NCI-H774 (cell line): ENCODE data around the gene MST1.

Experiments
- DNase-seq: peaks from one replicate; lab custom pipeline; 2025; lab: John Stamatoyannopoulos, UW

The MST1 gene

GRCh38 chr3:49655731-49656285 is 33.5 kb downstream of the MST1 start:
- DNase-seq: no peak

- DNase-seq: peak; percentile 51
Observed at GRCh38 chr3:49654955-49655556, 34.2 kb downstream of the MST1 start.

GRCh38 chr3:49654176-49654825 is 35.0 kb downstream of the MST1 start:
- no peak for DNase-seq

DNA sequence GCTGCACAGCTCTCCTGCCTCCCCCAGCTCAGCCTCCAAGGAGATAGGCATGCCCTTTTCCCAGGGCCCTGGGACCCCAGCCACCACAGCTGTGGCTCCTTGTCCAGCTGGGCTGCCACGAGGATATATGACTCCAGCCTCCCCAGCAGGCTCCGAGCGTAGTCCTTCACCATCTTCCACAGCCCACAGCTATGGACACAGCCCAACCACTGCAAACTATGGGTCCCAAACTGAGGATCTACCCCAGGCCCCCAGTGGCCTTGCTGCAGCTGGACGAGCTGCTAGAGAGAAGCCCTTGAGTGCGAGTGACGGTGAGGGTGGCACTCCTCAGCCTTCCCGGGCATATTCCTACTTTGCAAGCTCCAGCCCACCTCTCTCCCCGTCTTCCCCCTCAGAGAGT is 35.7 kb downstream of the MST1 start:
- DNase-seq: no peak

GRCh38 chr3:49652903-49653415 is 36.3 kb downstream of the MST1 start:
- DNase-seq: no peak

DNA sequence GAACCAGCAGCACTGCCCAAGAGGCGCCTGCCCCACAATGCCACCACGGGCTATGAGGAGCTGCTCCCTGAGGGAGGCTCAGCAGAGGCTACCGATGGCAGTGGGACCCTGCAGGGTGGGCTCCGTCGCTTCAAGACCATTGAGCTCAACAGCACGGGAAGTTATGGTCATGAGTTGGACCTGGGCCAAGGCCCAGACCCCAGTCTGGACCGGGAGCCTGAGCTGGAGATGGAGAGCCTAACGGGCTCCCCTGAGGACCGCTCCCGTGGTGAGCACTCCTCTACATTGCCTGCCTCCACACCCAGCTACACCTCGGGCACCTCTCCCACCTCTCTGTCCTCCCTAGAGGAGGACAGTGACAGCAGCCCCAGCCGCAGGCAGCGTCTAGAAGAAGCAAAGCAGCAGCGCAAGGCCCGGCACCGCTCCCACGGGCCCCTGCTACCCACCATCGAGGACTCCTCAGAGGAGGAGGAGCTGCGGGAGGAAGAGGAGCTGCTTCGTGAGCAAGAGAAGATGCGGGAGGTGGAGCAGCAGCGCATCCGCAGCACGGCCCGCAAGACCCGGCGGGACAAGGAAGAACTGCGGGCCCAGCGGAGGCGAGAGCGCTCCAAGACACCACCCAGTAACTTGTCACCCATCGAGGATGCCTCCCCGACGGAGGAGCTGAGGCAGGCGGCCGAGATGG is 36.9 kb downstream of the MST1 start:
- no peak for DNase-seq

DNA sequence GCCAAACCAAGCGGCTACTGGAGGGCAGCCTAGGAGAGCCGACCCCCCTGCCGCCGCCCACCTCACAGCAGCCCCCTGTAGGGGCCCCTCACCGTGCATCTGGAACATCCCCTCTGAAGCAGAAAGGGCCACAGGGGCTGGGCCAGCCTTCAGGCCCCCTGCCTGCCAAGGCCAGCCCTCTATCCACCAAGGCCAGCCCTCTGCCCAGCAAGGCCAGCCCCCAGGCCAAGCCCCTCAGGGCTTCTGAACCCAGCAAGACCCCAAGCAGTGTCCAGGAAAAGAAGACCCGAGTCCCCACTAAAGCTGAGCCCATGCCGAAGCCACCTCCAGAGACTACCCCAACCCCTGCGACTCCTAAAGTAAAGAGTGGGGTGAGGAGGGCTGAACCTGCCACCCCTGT is 38.6 kb downstream of the MST1 start:
- DNase-seq: no peak

DNA sequence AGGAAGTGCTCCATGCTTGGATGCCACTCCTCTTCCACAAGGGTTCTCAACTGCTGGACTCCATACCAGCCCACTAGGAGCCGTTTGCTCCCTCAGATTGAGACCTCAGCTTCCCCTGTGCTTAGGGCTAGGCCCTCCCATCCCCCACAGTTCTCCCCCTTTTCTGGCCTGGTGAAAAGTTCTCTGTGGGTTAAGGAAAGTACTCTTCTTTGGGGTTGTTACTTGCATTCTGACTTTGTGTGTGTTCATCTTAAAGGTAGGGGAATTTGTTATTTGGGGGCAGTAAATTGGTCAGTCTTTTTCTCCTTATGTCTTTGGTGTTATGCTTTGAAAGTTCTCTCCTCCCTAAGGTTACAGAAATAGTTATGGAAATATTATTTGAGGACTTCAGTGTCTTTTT is 39.1 kb downstream of the MST1 start:
- no peak for DNase-seq

DNA sequence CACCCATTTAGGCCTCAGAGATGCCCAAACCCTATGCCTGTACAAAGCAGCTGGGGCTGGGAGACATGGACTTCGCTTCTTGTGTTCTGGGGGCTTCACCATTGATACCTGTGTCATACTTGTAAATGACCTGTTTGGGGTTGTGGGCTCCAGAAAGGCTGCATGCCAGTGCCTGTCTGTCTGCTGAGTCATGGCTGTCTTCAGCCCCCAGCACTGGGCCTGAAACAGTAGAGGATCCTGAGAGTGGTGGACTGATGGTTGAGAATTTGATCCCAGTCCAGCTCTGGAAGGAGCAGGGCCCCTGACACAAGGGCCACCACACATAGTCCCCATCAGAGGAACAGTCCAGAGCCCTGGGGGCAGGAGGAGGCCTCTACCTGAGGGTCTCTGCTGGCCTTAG is 39.7 kb downstream of the MST1 start:
- no peak for DNase-seq

DNA sequence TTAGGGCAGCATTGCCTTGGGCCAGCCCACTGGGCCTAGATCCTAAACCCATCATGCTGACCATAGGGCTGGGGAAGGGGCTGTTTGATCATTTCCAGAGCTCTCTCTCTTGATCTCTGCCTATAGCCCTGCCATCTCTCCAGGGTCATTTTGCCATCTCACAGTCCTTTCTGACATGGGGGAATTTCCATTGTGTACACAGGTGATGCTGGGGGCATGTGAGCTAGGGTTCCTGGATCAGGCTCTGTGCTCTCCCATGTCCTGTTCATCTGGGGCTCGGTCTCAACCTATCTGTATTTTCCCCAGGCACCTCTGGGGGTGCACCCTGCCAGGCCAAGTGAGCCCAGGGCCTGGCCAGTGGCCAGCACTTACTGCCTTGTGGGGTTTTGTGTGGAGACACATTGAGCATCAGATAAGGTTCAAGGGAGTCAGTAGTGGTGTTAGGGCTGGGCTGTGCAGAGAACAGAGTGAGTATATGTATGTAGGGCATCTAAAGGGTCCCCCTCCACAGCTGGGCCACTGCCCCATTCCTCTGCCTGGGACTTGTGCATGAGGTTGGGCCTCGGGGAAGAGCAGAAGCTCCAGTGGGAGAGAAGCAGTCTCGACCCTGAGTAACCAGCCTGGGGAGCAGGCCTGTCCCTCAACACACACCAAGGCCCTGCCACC is 40.8 kb downstream of the MST1 start:
- no peak for DNase-seq

DNA sequence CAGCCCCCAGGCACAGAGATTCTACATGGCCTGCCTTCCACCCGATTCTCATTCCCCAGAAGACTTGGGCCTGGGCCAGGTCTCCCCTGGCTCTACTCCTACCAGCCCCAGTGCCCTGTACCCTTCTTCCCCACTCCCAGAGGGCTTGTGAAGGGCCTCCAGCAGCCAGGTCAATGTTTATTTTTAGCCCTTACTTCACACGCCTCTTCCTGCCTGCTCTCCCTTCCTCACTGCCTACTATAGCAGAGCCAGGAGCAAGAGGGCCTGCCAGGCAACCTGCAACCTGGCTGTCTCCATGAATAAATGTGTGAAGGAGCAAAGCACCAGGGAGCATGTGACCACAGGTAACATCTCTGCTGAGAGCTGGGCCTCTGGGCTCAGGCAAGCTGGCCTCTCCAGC is 41.5 kb downstream of the MST1 start:
- DNase-seq: no peak

DNA sequence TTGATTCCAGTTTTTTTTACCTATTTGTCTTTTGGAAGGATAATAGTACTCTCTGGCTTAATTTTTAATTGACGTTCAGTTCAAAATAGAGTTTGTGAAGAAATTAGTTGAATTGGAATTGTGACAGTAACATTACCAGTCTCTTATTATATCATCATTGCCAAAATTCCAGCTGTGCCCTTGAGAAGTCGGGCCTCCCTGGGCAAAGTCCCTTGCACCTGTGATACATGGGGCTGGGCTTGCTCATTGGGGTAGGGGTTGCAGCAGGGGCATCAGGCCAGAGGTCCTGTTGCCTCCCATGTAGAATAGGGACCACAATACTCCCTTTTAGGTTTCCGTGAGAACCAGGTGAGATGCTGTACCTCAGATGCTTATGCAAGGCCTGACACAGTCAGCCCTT is 43.0 kb downstream of the MST1 start:
- DNase-seq: no peak

GRCh38 chr3:49644684-49645083 is 44.6 kb downstream of the MST1 start:
- no peak for DNase-seq

- no peak for DNase-seq
Observed at GRCh38 chr3:49642708-49643145, 46.5 kb downstream of the MST1 start.

DNA sequence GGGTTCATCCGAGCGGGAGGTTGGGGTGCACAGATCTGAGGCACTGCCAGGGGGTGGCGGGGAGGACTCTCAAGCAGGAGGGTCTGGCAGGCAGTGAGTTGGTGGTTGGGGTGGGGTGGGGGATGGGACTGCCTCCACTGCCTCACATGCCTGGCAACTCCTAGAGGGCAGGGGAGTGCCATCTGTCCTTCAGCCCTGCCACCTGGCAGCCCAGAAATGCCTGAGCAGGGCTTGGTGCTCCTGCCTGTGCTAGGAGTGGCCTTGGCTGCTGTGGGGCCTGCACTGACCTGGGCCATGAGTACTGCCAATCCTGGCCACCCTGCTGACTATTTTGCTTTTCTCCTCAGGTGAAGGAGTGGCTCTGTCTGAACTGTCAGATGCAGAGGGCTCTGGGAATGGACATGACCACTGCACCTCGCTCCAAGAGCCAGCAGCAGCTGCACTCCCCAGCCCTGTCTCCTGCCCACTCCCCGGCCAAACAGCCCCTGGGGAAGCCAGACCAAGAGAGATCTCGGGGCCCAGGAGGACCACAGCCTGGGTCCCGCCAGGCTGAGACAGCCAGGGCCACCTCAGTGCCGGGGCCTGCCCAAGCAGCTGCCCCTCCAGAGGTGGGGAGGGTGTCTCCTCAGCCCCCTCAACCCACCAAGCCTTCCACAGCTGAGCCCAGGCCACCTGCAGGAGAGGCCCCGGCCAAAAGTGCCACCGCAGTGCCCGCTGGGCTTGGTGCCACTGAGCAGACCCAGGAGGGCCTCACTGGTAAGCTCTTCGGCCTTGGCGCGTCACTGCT is 47.2 kb downstream of the MST1 start:
- no peak for DNase-seq

GRCh38 chr3:49641292-49641691 is 48.0 kb downstream of the MST1 start:
- no peak for DNase-seq

GRCh38 chr3:49639551-49639950 is 49.7 kb downstream of the MST1 start:
- DNase-seq: no peak

- DNase-seq: no peak
Observed at GRCh38 chr3:49638445-49638844, 50.8 kb downstream of the MST1 start.

DNA sequence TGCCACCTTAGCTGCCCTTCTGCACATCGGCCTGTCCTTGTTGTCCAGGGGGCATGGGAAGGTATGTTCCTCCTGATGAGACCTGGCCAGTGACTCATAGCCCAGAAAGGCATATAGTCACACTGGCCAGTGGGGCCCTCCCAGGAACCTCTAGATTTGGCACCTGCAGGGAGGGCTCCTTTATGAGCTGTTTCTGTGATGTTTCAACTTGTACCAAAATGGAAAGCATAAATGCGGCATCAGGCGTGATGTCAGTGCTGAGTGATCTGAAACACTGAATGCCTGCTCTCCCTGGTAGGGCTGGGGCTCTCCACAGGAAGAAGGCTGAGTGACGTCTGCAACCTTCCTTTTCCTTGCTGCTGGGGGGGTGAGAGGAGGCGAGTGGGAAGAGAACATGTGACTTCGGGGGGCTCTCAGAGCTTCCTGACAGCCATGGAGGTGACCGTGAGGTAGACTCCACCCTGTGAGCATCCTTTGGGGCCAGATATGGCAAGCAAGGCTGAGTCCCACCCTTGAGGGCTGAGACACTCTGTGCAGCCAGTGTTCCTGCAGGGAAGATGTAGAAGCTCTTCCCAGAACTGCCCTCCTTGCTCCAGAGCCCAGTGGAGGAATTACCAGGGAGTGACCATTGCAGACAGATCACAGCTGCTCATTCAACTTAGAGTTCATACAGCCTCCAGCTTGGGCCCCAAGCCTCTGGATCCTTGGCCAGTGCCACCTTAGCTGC is 52.2 kb downstream of the MST1 start:
- no peak for DNase-seq

DNA sequence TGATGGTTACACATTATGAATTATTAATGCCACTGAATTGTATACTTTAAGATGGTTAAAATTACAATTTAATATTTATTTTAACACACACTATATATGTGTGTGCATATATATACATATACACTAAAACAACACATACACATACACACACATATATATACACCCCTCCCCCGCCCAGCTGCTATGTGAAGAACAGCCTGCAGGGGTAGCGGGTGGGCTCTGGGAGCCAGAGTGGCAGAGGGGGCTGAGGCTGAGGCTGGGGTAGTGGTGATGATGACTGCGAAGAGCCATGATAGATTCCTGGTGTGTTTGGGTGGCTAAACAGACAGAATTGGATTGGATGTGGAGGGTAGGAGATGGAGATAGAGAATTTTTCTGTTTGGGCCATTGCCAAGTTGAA is 54.5 kb downstream of the MST1 start:
- DNase-seq: no peak
